Measurements from ENCODE around the gene CTTNBP2NL. TPM values are rescaled to one million over a fixed set of nuclear protein-coding genes. Genes with fewer than 3 reads are reported as not detected.

CTTNBP2NL gene
- polyA plus RNA-seq, 4 donors = 3.8 to 27.5 (median 6.6) TPM

GRCh38 chr1:112505400-112505785 is 109.4 kb downstream of the CTTNBP2NL start:
- Histone ChIP-seq H3K36me3 (ENCODE audit: control insufficient read depth in 3 of 3, insufficient read depth in 2 of 3, low read depth in 1 of 3, low read length in 3 of 3) (peaks cover 0 to 2% (median 0%) of the 10 kb centered on the region in 3 donors), H3K9me3 (ENCODE audit: control insufficient read depth in 2 of 2, insufficient read depth in 1 of 2, low read depth in 1 of 2, low read length in 1 of 2) (no peaks in the 10 kb centered on the region), H3K27me3 (ENCODE audit: control insufficient read depth in 3 of 3, insufficient read depth in 3 of 3, low read length in 3 of 3) (peaks cover 0 to 67% (median 0%) of the 10 kb centered on the region in 3 donors), H3K4me3 (ENCODE audit: low read depth in 1 of 3, low read length in 3 of 3) (no peak overlapping the region), H3K4me1 (ENCODE audit: control insufficient read depth in 3 of 3, insufficient read depth in 2 of 3, low read depth in 1 of 3, low read length in 2 of 3) (peaks cover 0 to 39% (median 4%) of the 10 kb centered on the region in 3 donors), H3K27ac (ENCODE audit: low read depth in 1 of 3, low read length in 2 of 3) (no peak overlapping the region)
- 55 to 86% (median 75%) methylated on average over 1 of the region's 1 CpG for WGBS, 3 donors
- DNase-seq (no peak), FAIRE-seq (no peak)

DNA sequence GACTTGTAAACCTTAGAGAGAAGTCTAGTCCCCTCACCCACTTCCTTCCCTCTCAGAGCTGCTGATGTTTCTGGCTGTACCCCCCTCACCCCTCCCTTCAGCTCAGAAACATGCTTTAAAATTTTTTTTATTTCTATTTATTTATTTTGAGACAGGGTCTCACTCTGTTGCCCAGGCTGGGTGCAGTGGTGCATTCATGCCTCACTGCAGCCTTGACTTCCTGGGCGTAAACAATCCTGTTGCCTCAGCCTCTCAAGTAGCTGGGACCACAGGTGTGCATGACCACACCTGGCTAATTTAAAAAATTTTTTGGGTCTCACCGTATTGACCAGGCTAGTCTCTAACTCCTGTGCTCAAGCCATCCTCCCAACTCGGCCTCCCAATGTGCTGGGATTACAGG is 109.9 kb downstream of the CTTNBP2NL start:
- DNase-seq = no peak
- 71 to 87% (median 83%) methylated on average over 3 of the region's 3 CpGs for WGBS, 3 donors

GRCh38 chr1:112506306-112506705 is 110.3 kb downstream of the CTTNBP2NL start:
- WGBS, 3 donors = 72 to 82% (median 72%) methylated on average over 2 of the region's 2 CpGs
- H3K9me3 ChIP-seq (ENCODE audit: control insufficient read depth in 2 of 2, insufficient read depth in 1 of 2, low read depth in 1 of 2, low read length in 1 of 2) = no peaks in the 10 kb centered on the region
- FAIRE-seq = no peak
- peaks cover 0 to 38% (median 4%) of the 10 kb centered on the region in 3 donors for H3K4me1 ChIP-seq (ENCODE audit: control insufficient read depth in 3 of 3, insufficient read depth in 2 of 3, low read depth in 1 of 3, low read length in 2 of 3)
- H3K27me3 ChIP-seq (ENCODE audit: control insufficient read depth in 3 of 3, insufficient read depth in 3 of 3, low read length in 3 of 3) = peaks cover 0 to 69% (median 0%) of the 10 kb centered on the region in 3 donors
- peaks cover 0 to 2% (median 0%) of the 10 kb centered on the region in 3 donors for H3K36me3 ChIP-seq (ENCODE audit: control insufficient read depth in 3 of 3, insufficient read depth in 2 of 3, low read depth in 1 of 3, low read length in 3 of 3)
- no peak overlapping the region for H3K4me3 ChIP-seq (ENCODE audit: low read depth in 1 of 3, low read length in 3 of 3)
- H3K27ac ChIP-seq (ENCODE audit: low read depth in 1 of 3, low read length in 2 of 3) = no peak overlapping the region
- DNase-seq = no peak

More for the DNA sequence above, 109.9 kb downstream of the CTTNBP2NL start:
- H3K4me1 ChIP-seq (ENCODE audit: control insufficient read depth in 3 of 3, insufficient read depth in 2 of 3, low read depth in 1 of 3, low read length in 2 of 3) = peaks cover 0 to 39% (median 4%) of the 10 kb centered on the region in 3 donors
- FAIRE-seq = no peak
- H3K36me3 ChIP-seq (ENCODE audit: control insufficient read depth in 3 of 3, insufficient read depth in 2 of 3, low read depth in 1 of 3, low read length in 3 of 3) = peaks cover 0 to 2% (median 0%) of the 10 kb centered on the region in 3 donors
- H3K27ac ChIP-seq (ENCODE audit: low read depth in 1 of 3, low read length in 2 of 3) = no peak overlapping the region
- H3K27me3 ChIP-seq (ENCODE audit: control insufficient read depth in 3 of 3, insufficient read depth in 3 of 3, low read length in 3 of 3) = peaks cover 0 to 69% (median 0%) of the 10 kb centered on the region in 3 donors
- H3K4me3 ChIP-seq (ENCODE audit: low read depth in 1 of 3, low read length in 3 of 3) = no peak overlapping the region
- no peaks in the 10 kb centered on the region for H3K9me3 ChIP-seq (ENCODE audit: control insufficient read depth in 2 of 2, insufficient read depth in 1 of 2, low read depth in 1 of 2, low read length in 1 of 2)

GRCh38 chr1:112506731-112507130 is 110.7 kb downstream of the CTTNBP2NL start:
- Histone ChIP-seq H3K36me3 (ENCODE audit: control insufficient read depth in 3 of 3, insufficient read depth in 2 of 3, low read depth in 1 of 3, low read length in 3 of 3) (peaks cover 0 to 2% (median 0%) of the 10 kb centered on the region in 3 donors), H3K4me1 (ENCODE audit: control insufficient read depth in 3 of 3, insufficient read depth in 2 of 3, low read depth in 1 of 3, low read length in 2 of 3) (peaks cover 0 to 34% (median 4%) of the 10 kb centered on the region in 3 donors), H3K27ac (ENCODE audit: low read depth in 1 of 3, low read length in 2 of 3) (no peak overlapping the region), H3K4me3 (ENCODE audit: low read depth in 1 of 3, low read length in 3 of 3) (no peak overlapping the region), H3K27me3 (ENCODE audit: control insufficient read depth in 3 of 3, insufficient read depth in 3 of 3, low read length in 3 of 3) (peaks cover 0 to 72% (median 0%) of the 10 kb centered on the region in 3 donors), H3K9me3 (ENCODE audit: control insufficient read depth in 2 of 2, insufficient read depth in 1 of 2, low read depth in 1 of 2, low read length in 1 of 2) (no peaks in the 10 kb centered on the region)
- FAIRE-seq (no peak), DNase-seq (no peak)
- WGBS, 3 donors = 92 to 95% (median 94%) methylated on average over 8 of the region's 8 CpGs

- peaks cover 0 to 2% (median 0%) of the 10 kb centered on the region in 3 donors for H3K36me3 ChIP-seq (ENCODE audit: control insufficient read depth in 3 of 3, insufficient read depth in 2 of 3, low read depth in 1 of 3, low read length in 3 of 3)
- no peak overlapping the region for H3K4me3 ChIP-seq (ENCODE audit: low read depth in 1 of 3, low read length in 3 of 3)
- H3K27ac ChIP-seq (ENCODE audit: low read depth in 1 of 3, low read length in 2 of 3) = no peak overlapping the region
- WGBS, 3 donors = 71 to 79% (median 75%) methylated on average over 9 of the region's 9 CpGs
- no peaks in the 10 kb centered on the region for H3K9me3 ChIP-seq (ENCODE audit: control insufficient read depth in 2 of 2, insufficient read depth in 1 of 2, low read depth in 1 of 2, low read length in 1 of 2)
- peaks cover 0 to 30% (median 2%) of the 10 kb centered on the region in 3 donors for H3K4me1 ChIP-seq (ENCODE audit: control insufficient read depth in 3 of 3, insufficient read depth in 2 of 3, low read depth in 1 of 3, low read length in 2 of 3)
- DNase-seq = no peak
- no peak for FAIRE-seq
- peaks cover 0 to 71% (median 0%) of the 10 kb centered on the region in 3 donors for H3K27me3 ChIP-seq (ENCODE audit: control insufficient read depth in 3 of 3, insufficient read depth in 3 of 3, low read length in 3 of 3)
Measured at GRCh38 chr1:112507336-112507735, 111.3 kb downstream of the CTTNBP2NL start.

- 1 to 2% (median 1%) methylated on average over 14 to 15 of the region's 15 CpGs for WGBS, 3 donors
- no peak for FAIRE-seq
- Histone ChIP-seq H3K27me3 (ENCODE audit: control insufficient read depth in 3 of 3, insufficient read depth in 3 of 3, low read length in 3 of 3) (peaks cover 0 to 68% (median 0%) of the 10 kb centered on the region in 3 donors), H3K27ac (ENCODE audit: low read depth in 1 of 3, low read length in 2 of 3) (no peak overlapping the region), H3K4me1 (ENCODE audit: control insufficient read depth in 3 of 3, insufficient read depth in 2 of 3, low read depth in 1 of 3, low read length in 2 of 3) (peaks cover 0 to 28% (median 0%) of the 10 kb centered on the region in 3 donors), H3K36me3 (ENCODE audit: control insufficient read depth in 3 of 3, insufficient read depth in 2 of 3, low read depth in 1 of 3, low read length in 3 of 3) (peaks cover 0 to 2% (median 0%) of the 10 kb centered on the region in 3 donors), H3K9me3 (ENCODE audit: control insufficient read depth in 2 of 2, insufficient read depth in 1 of 2, low read depth in 1 of 2, low read length in 1 of 2) (no peaks in the 10 kb centered on the region), H3K4me3 (ENCODE audit: low read depth in 1 of 3, low read length in 3 of 3) (peak overlapping the region in 2 of 3 donors; percentile 44 to 52)
- peak in 1 of 2 donors; percentile 26 for DNase-seq
Measured at GRCh38 chr1:112507921-112508277, 111.9 kb downstream of the CTTNBP2NL start.

DNA sequence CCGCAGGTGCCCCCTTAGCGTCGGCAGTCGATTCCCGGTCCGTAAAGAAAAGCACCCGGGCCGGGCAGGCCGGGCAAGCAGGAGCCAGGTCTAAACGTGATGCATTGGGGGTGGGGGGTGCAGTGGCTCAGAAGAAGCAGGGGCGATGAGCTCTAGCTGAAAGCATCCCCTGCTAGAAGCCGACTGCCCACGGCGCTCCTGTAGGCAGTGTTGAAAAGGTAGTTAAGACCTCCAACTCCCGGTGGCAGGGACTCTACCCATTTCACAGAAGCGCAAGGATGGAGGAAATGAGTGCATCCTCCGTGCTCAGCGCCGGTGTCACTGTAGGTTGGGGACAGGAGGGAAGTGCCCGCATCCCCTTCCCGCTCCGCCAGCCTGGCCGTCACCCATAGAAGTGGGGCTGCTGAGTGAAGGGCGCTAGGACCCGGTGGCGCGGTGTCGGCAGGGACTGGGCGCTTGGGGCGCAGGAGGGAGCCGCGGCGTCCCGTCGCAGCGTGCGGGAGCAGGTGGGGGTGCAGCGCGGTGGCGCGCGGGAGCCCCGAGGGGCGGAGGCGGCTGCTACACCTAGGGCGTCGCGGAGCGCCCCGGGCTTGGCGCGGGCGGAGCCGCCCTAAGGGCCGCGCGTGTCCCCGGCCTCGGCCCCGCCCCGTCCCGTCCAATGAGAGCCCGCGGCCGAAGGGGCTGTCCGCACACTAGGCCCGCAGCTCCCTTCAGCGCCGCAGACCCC is 112.4 kb downstream of the CTTNBP2NL start, which contains the start of gene WNT2B:
WNT2B (plus strand) TSS at position 688 of the 727 bp plus-strand sequence. CDS start 298 bp downstream, outside the sequence.
- peaks cover 0 to 65% (median 0%) of the 10 kb centered on the region in 3 donors for H3K27me3 ChIP-seq (ENCODE audit: control insufficient read depth in 3 of 3, insufficient read depth in 3 of 3, low read length in 3 of 3)
- DNase-seq (peak; percentile 42 to 66), FAIRE-seq (no peak)
- H3K9me3 ChIP-seq (ENCODE audit: control insufficient read depth in 2 of 2, insufficient read depth in 1 of 2, low read depth in 1 of 2, low read length in 1 of 2) = no peaks in the 10 kb centered on the region
- H3K36me3 ChIP-seq (ENCODE audit: control insufficient read depth in 3 of 3, insufficient read depth in 2 of 3, low read depth in 1 of 3, low read length in 3 of 3) = peaks cover 0 to 2% (median 0%) of the 10 kb centered on the region in 3 donors
- 0 to 1% (median 0%) methylated on average over 47 to 69 of the region's 69 CpGs for WGBS, 3 donors
- H3K27ac ChIP-seq (ENCODE audit: low read depth in 1 of 3, low read length in 2 of 3) = peak within 1 kb of the TSS in 1 of 3 donors; percentile 41
- peak within 1 kb of the TSS; percentile 45 to 54 (median 52) for H3K4me3 ChIP-seq (ENCODE audit: low read depth in 1 of 3, low read length in 3 of 3)
- peaks cover 0 to 28% (median 0%) of the 10 kb centered on the region in 3 donors for H3K4me1 ChIP-seq (ENCODE audit: control insufficient read depth in 3 of 3, insufficient read depth in 2 of 3, low read depth in 1 of 3, low read length in 2 of 3)

DNA sequence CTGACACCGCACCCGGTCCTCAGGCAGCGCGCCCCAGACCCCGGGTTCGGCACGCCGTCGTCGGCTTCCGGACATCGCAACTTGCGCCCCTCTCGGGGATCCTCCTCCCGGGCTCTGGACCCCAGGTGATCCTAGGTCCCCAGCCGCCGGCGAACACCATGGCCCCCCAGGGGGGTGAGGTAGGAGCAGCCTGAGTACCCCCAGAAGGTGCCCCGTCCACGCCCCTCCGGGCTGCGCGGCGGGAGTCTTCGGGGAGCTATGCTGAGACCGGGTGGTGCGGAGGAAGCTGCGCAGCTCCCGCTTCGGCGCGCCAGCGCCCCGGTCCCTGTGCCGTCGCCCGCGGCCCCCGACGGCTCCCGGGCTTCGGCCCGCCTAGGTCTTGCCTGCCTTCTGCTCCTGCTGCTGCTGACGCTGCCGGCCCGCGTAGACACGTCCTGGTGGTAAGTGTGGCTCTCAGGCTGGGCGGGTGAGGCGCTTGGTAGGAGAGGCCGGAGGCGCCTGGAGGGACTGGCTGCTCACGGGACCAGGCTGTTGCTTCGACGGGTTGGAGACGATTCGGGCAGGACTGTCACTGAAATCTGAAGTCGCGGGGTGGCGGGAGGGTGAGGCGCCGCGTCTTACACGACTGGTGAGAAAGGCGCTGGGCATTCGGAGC is 113.1 kb downstream of the CTTNBP2NL start:
- Histone ChIP-seq H3K4me1 (ENCODE audit: control insufficient read depth in 3 of 3, insufficient read depth in 2 of 3, low read depth in 1 of 3, low read length in 2 of 3) (peaks cover 0 to 24% (median 0%) of the 10 kb centered on the region in 3 donors), H3K36me3 (ENCODE audit: control insufficient read depth in 3 of 3, insufficient read depth in 2 of 3, low read depth in 1 of 3, low read length in 3 of 3) (peaks cover 0 to 2% (median 0%) of the 10 kb centered on the region in 3 donors), H3K27ac (ENCODE audit: low read depth in 1 of 3, low read length in 2 of 3) (peak overlapping the region in 1 of 3 donors; percentile 41), H3K9me3 (ENCODE audit: control insufficient read depth in 2 of 2, insufficient read depth in 1 of 2, low read depth in 1 of 2, low read length in 1 of 2) (no peaks in the 10 kb centered on the region), H3K27me3 (ENCODE audit: control insufficient read depth in 3 of 3, insufficient read depth in 3 of 3, low read length in 3 of 3) (peaks cover 0 to 61% (median 0%) of the 10 kb centered on the region in 3 donors), H3K4me3 (ENCODE audit: low read depth in 1 of 3, low read length in 3 of 3) (peak overlapping the region; percentile 45 to 54 (median 52))
- peak; percentile 24 to 67 for DNase-seq
- no peak for FAIRE-seq
- WGBS, 3 donors = 6 to 7% (median 7%) methylated on average over 54 to 66 of the region's 66 CpGs

Measured in small intestine (tissue), 7 donors.